ENCODE data around the gene CD99. TPM values are rescaled to one million over a fixed set of nuclear protein-coding genes. Genes with fewer than 3 reads are reported as not detected.

Gene CD99
- total and polyA plus RNA-seq, 2 experiments from 2014 or later: 329 to 565 TPM

DNA sequence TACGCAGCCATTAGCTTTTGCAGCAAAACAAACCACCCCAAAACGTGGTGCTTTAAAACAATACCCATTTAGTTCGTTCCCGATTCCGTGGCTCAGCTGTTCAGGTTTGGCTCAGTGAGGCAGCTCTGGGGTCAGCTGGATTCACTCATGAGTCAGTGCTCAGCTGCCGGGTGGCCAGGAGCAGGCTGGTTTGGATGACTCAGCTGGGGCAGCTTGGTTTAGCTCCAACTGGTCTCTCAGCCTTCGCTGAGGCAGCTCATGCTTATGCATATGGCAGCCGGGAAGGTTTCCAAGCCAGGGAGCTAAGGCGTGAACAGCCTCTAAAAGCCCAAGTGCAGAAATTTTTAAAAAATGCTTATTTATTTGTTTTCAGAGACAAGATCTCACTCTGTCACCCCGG lies 13.3 kb upstream of the CD99 start:
- no peaks in the 10 kb centered on the region for H3K79me2 ChIP-seq
- H3K36me3 ChIP-seq (replicated peaks; ENCODE audit: insufficient read depth, low read depth): no peaks in the 10 kb centered on the region
- H3K4me1 ChIP-seq (ENCODE audit: insufficient read depth): peaks cover 19% of the 10 kb centered on the region
- 69% methylated on average over 10 of the region's 10 CpGs for WGBS (ENCODE audit: low lambda C conversion rate, missing lambda C conversion rate)
- H3K9me3 ChIP-seq (ENCODE audit: low read depth): no peaks in the 10 kb centered on the region
- TF ChIP-seq, protein P1, sequence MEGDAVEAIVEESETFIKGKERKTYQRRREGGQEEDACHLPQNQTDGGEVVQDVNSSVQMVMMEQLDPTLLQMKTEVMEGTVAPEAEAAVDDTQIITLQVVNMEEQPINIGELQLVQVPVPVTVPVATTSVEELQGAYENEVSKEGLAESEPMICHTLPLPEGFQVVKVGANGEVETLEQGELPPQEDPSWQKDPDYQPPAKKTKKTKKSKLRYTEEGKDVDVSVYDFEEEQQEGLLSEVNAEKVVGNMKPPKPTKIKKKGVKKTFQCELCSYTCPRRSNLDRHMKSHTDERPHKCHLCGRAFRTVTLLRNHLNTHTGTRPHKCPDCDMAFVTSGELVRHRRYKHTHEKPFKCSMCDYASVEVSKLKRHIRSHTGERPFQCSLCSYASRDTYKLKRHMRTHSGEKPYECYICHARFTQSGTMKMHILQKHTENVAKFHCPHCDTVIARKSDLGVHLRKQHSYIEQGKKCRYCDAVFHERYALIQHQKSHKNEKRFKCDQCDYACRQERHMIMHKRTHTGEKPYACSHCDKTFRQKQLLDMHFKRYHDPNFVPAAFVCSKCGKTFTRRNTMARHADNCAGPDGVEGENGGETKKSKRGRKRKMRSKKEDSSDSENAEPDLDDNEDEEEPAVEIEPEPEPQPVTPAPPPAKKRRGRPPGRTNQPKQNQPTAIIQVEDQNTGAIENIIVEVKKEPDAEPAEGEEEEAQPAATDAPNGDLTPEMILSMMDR (IDR thresholded peaks at IDR 0.05; ENCODE audit: poor library complexity): no peak
- TF ChIP-seq EZH2phosphoT487 (IDR thresholded peaks at IDR 0.05; ENCODE audit: low read depth, severe bottlenecking, unreplicated experiment) (no peak), EZH2 (IDR thresholded peaks at IDR 0.05; ENCODE audit: borderline replicate concordance) (no peak)
- H3K4me2 ChIP-seq: no peak overlapping the region
- no peak overlapping the region for H3K4me3 ChIP-seq
- peak; percentile 80 for DNase-seq (ENCODE audit: low spot score)
- H3K27me3 ChIP-seq: no peaks in the 10 kb centered on the region
- no peaks in the 10 kb centered on the region for H3K9me2 ChIP-seq (replicated peaks; ENCODE audit: insufficient read depth)
- H4K20me1 ChIP-seq (ENCODE audit: insufficient read depth, poor library complexity, severe bottlenecking): no peaks in the 10 kb centered on the region
- no peak overlapping the region for H2AFZ ChIP-seq
- H3K27ac ChIP-seq: peak overlapping the region; percentile 62

DNA sequence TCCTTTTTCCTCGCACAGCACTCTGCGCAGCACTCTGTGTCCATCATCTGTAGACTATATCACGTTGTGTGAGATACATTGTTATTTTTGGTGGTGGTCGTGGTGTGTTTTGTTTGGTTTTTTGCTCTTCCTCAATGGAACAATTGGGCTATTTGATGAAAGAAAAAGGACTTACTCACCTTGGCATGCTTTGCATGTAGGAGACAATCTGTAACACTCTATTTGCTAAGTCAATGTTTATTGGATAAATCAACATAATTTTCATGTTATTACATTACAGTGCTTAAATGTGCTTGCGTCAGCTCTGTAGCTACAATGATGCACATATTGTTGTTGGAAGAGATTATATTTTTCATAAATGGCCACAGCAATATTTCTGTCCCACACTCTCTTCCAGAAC lies 12.5 kb upstream of the CD99 start:
- DNase-seq (ENCODE audit: low spot score): no peak
- TF ChIP-seq EZH2 (IDR thresholded peaks at IDR 0.05; ENCODE audit: borderline replicate concordance) (no peak), EZH2phosphoT487 (IDR thresholded peaks at IDR 0.05; ENCODE audit: low read depth, severe bottlenecking, unreplicated experiment) (no peak)
- TF ChIP-seq, protein P1 (IDR thresholded peaks at IDR 0.05; ENCODE audit: poor library complexity): no peak
- no peaks in the 10 kb centered on the region for H3K9me2 ChIP-seq (replicated peaks; ENCODE audit: insufficient read depth)
- no peaks in the 10 kb centered on the region for H3K36me3 ChIP-seq (replicated peaks; ENCODE audit: insufficient read depth, low read depth)
- peak overlapping the region; percentile 62 for H3K27ac ChIP-seq
- H3K79me2 ChIP-seq: no peaks in the 10 kb centered on the region
- H2AFZ ChIP-seq: no peak overlapping the region
- H3K27me3 ChIP-seq: no peaks in the 10 kb centered on the region
- H3K4me1 ChIP-seq (ENCODE audit: insufficient read depth): peaks cover 19% of the 10 kb centered on the region
- no peaks in the 10 kb centered on the region for H4K20me1 ChIP-seq (ENCODE audit: insufficient read depth, poor library complexity, severe bottlenecking)
- 93% methylated on average over 5 of the region's 5 CpGs for WGBS (ENCODE audit: low lambda C conversion rate, missing lambda C conversion rate)
- no peak overlapping the region for H3K4me3 ChIP-seq
- no peak overlapping the region for H3K4me2 ChIP-seq
- no peaks in the 10 kb centered on the region for H3K9me3 ChIP-seq (ENCODE audit: low read depth)

DNA sequence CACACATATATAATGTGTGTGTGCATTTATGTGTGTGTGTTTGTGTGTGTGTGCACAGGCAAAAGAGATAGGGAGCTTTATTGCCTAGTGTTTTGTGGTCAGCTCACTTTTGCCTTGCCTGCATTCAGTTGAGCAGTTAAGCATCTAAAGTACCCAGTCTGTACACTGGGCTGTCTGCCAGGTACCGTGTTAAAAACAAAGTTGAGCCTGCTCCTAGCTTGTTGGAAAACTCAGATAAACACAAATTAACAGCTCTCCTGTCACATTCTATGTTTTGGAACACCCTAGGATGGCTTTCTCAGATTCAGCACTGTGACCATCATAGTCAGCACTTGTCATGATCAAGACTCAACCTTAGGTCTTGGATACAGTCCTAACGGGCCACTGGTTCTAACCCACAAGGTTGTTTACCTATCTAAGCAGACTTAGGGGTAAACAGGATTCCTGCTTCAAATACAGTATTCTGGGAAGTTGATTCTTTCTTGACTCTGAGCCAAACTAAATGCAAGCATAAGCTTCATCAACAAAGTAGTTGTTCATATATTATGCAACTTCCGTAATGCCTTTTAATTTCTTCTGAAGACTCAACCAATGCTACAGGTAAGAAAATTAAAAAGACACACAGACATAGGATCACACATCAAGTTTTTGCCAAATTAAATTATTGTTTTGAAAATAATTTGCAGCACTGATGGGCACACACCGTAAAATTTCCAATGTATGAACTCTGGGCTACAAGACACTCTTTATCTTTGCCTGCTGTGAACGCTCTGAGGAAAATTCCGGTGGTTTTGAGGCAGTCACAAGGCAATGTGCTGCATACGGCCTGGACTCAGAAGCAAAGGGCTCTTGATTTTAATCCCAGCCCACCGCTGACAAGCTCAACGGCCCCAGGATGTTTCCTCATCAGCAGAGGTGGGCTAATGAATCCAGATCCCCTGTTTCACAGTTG lies 11.3 kb upstream of the CD99 start:
- 51% methylated on average over 9 of the region's 9 CpGs for WGBS (ENCODE audit: low lambda C conversion rate, missing lambda C conversion rate)
- H3K9me2 ChIP-seq (replicated peaks; ENCODE audit: insufficient read depth): no peaks in the 10 kb centered on the region
- H3K79me2 ChIP-seq: no peaks in the 10 kb centered on the region
- no peaks in the 10 kb centered on the region for H3K9me3 ChIP-seq (ENCODE audit: low read depth)
- no peaks in the 10 kb centered on the region for H3K36me3 ChIP-seq (replicated peaks; ENCODE audit: insufficient read depth, low read depth)
- no peaks in the 10 kb centered on the region for H4K20me1 ChIP-seq (ENCODE audit: insufficient read depth, poor library complexity, severe bottlenecking)
- peak overlapping the region; percentile 20 for H3K4me2 ChIP-seq
- peak overlapping the region; percentile 62 for H3K27ac ChIP-seq
- no peak overlapping the region for H2AFZ ChIP-seq
- no peak for TF ChIP-seq EZH2phosphoT487 (IDR thresholded peaks at IDR 0.05; ENCODE audit: low read depth, severe bottlenecking, unreplicated experiment)
- TF ChIP-seq, protein P1 (IDR thresholded peaks at IDR 0.05; ENCODE audit: poor library complexity): no peak
- TF ChIP-seq EZH2 (IDR thresholded peaks at IDR 0.05; ENCODE audit: borderline replicate concordance): no peak
- no peak overlapping the region for H3K4me3 ChIP-seq
- H3K27me3 ChIP-seq: no peaks in the 10 kb centered on the region
- peak; percentile 57 for DNase-seq (ENCODE audit: low spot score)
- H3K4me1 ChIP-seq (ENCODE audit: insufficient read depth): peaks cover 19% of the 10 kb centered on the region
